Neural cell (in vitro differentiated cells): ENCODE results near the gene LUC7L3. TPM values are rescaled to one million over a fixed set of nuclear protein-coding genes. Genes with fewer than 3 reads are reported as not detected.

ENCODE experiments used
- H2AFZ ChIP-seq: fragments of 200-600, 300-800 bp; sonication (generic), shearing (Covaris generic); 2 replicates; pipeline ENCODE4 v1.6.0; 2014; ENCODE audit warnings: low read depth, mild to moderate bottlenecking, antibody characterized with exemption, low read length, moderate library complexity
- H3F3A ChIP-seq: fragments of 200-600 bp; shearing (Covaris generic); 2 replicates; pipeline ENCODE4 v1.6.1; 2016; ENCODE audit warnings: mild to moderate bottlenecking, moderate library complexity, mixed read lengths, antibody characterized with exemption, low read length; ENCODE audit not compliant: insufficient read depth, poor library complexity, severe bottlenecking
- H3K27ac ChIP-seq: fragments of 200-600, 300-800 bp; sonication (generic), shearing (Covaris generic); 2 replicates; pipeline ENCODE4 v1.5.1; 2014; ENCODE audit warnings: mild to moderate bottlenecking, low read length, moderate library complexity
- H3K27me3 ChIP-seq: fragments of 300-800, 200-600 bp; sonication (generic), shearing (Covaris generic); 2 replicates; pipeline ENCODE4 v1.6.0; 2014; ENCODE audit warnings: mild to moderate bottlenecking, low read depth, low read length, moderate library complexity; ENCODE audit not compliant: insufficient read depth
- H3K36me3 ChIP-seq: fragments of 300-800, 200-600 bp; sonication (generic), shearing (Covaris generic); 2 replicates; pipeline ENCODE4 v1.5.1; 2014; ENCODE audit warnings: mild to moderate bottlenecking, antibody characterized with exemption, low read length, moderate library complexity; ENCODE audit not compliant: insufficient read depth
- H3K4me2 ChIP-seq: fragments of 300-800, 200-600 bp; sonication (generic), shearing (Covaris generic); 2 replicates; pipeline ENCODE4 v1.6.0; 2014; ENCODE audit warnings: mild to moderate bottlenecking, low read length
- H3K4me3 ChIP-seq: fragments of 300-800, 200-600 bp; sonication (generic), shearing (Covaris generic); 2 replicates; pipeline ENCODE4 v1.5.1; 2014; ENCODE audit warnings: mild to moderate bottlenecking, low read length, moderate library complexity
- H3K79me2 ChIP-seq: fragments of 200-600 bp; shearing (Covaris generic); replicated peaks from 2 replicates; pipeline ENCODE4 v1.6.0; 2014; ENCODE audit warnings: mild to moderate bottlenecking, low read length, moderate library complexity; ENCODE audit not compliant: insufficient read depth
- H3K9ac ChIP-seq: fragments of 300-800, 200-600 bp; sonication (generic), shearing (Covaris generic); 2 replicates; pipeline ENCODE4 v1.6.1; 2016; ENCODE audit warnings: mild to moderate bottlenecking, low read length, mixed read lengths
- H3K9me2 ChIP-seq: fragments of 200-600 bp; shearing (Covaris generic); 2 replicates; pipeline ENCODE4 v1.6.1; 2016; ENCODE audit warnings: mild to moderate bottlenecking, low read length, mixed read lengths; ENCODE audit not compliant: insufficient read depth
- H3K9me3 ChIP-seq: fragments of 200-600, 300-800 bp; sonication (generic), shearing (Covaris generic); 2 replicates; pipeline ENCODE4 v1.6.1; 2016; ENCODE audit warnings: mild to moderate bottlenecking, mixed run types, low read length, moderate library complexity, mixed read lengths
- H4K20me1 ChIP-seq: fragments of 200-600 bp; shearing (Covaris generic); 2 replicates; pipeline ENCODE4 v1.6.1; 2016; ENCODE audit warnings: mild to moderate bottlenecking, mixed run types; ENCODE audit not compliant: insufficient read depth
- EP300 ChIP-seq: fragments of 450-650 bp; conservative IDR thresholded peaks from 2 replicates; pipeline ENCODE4 v1.6.1; 2014; ENCODE audit warnings: antibody characterized with exemption, mild to moderate bottlenecking, moderate library complexity; ENCODE audit not compliant: poor library complexity, severe bottlenecking
- EZH2 ChIP-seq: fragments of 200-600, 300-800 bp; shearing (Covaris generic), sonication (generic); IDR thresholded peaks from 2 replicates; pipeline ENCODE4 v1.6.1; 2014; ENCODE audit warnings: antibody characterized with exemption, low read length, borderline replicate concordance, mild to moderate bottlenecking; ENCODE audit not compliant: insufficient read depth, poor library complexity, severe bottlenecking
- MXI1 ChIP-seq: fragments of 450-650 bp; conservative IDR thresholded peaks from 2 replicates; pipeline ENCODE4 v1.6.1; 2014; ENCODE audit warnings: antibody characterized with exemption, mild to moderate bottlenecking; ENCODE audit not compliant: poor library complexity, severe bottlenecking
- POLR2AphosphoS5 ChIP-seq: IDR thresholded peaks from 2 replicates; pipeline ENCODE4 v1.6.1; 2012
- RAD21 ChIP-seq: fragments of 450-650 bp; conservative IDR thresholded peaks from 2 replicates; pipeline ENCODE4 v1.6.1; 2014; ENCODE audit warnings: antibody characterized with exemption, mild to moderate bottlenecking, moderate library complexity
- SMC3 ChIP-seq: fragments of 450-650 bp; conservative IDR thresholded peaks from 2 replicates; pipeline ENCODE4 v1.6.1; 2014; ENCODE audit warnings: antibody characterized with exemption, mild to moderate bottlenecking, moderate library complexity; ENCODE audit not compliant: poor library complexity
- TAF1 ChIP-seq: IDR thresholded peaks from 2 replicates; pipeline ENCODE4 v1.6.1; 2012; ENCODE audit warnings: low read depth
- polyA plus RNA-seq: library from polyadenylated mRNA; depleted of rRNA; stranded (reverse); fragments of >200 nt; gene quantifications from 2 replicates; pipeline ENCODE4 v1.2.3, GENCODE V29; 2014
- TF ChIP-seq, protein P1 (sequence below): fragments of 450-650 bp; IDR thresholded peaks from 2 replicates; pipeline ENCODE4 v1.5.1; 2014; ENCODE audit warnings: antibody characterized with exemption, mild to moderate bottlenecking, moderate library complexity; ENCODE audit not compliant: poor library complexity, severe bottlenecking
- TF ChIP-seq, protein P2 (sequence below): IDR thresholded peaks from 2 replicates; pipeline ENCODE4 v1.6.1; 2012; ENCODE audit warnings: borderline replicate concordance

The LUC7L3 gene
- polyA plus RNA-seq, 1 donor from 2014 or later: 677 TPM

DNA sequence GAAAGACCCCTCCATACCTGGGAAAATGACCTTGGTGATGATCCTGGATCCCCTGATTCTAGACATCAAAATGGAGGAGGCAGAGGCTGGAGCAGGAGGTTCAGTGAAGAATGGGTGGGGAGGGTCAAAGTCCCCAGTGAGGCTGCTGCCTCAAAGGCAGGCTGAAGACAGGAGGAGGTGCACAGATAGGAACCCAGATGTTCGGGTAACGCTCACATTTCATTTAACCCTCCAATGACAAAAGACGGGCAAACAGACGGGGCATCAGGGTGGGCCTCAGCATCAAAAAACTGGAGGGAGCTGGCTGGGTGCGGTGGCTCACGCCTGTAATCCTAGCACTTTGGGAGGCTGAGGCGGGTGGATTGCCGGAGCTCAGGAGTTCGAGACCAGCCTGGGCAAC is 48.0 kb downstream of the LUC7L3 start, which contains the start of gene ANKRD40CL:
Gene ANKRD40CL (minus strand): TSS at position 73 of the 400 bp plus-strand sequence. CDS start 605 bp downstream, outside the sequence.
- no peaks in the 10 kb centered on the region for H3K9me2 ChIP-seq
- no peaks in the 10 kb centered on the region for H3K79me2 ChIP-seq
- no peak within 1 kb of the TSS for H3K4me2 ChIP-seq
- no peaks in the 10 kb centered on the region for H3K9me3 ChIP-seq
- no peak within 1 kb of the TSS for H3K4me3 ChIP-seq
- H4K20me1 ChIP-seq: no peaks in the 10 kb centered on the region
- no peak within 1 kb of the TSS for H3K9ac ChIP-seq
- TF ChIP-seq TAF1: no peak
- TF ChIP-seq, protein P1, sequence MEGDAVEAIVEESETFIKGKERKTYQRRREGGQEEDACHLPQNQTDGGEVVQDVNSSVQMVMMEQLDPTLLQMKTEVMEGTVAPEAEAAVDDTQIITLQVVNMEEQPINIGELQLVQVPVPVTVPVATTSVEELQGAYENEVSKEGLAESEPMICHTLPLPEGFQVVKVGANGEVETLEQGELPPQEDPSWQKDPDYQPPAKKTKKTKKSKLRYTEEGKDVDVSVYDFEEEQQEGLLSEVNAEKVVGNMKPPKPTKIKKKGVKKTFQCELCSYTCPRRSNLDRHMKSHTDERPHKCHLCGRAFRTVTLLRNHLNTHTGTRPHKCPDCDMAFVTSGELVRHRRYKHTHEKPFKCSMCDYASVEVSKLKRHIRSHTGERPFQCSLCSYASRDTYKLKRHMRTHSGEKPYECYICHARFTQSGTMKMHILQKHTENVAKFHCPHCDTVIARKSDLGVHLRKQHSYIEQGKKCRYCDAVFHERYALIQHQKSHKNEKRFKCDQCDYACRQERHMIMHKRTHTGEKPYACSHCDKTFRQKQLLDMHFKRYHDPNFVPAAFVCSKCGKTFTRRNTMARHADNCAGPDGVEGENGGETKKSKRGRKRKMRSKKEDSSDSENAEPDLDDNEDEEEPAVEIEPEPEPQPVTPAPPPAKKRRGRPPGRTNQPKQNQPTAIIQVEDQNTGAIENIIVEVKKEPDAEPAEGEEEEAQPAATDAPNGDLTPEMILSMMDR: no peak
- TF ChIP-seq POLR2AphosphoS5: no peak
- TF ChIP-seq SMC3: no peak
- TF ChIP-seq, protein P2, sequence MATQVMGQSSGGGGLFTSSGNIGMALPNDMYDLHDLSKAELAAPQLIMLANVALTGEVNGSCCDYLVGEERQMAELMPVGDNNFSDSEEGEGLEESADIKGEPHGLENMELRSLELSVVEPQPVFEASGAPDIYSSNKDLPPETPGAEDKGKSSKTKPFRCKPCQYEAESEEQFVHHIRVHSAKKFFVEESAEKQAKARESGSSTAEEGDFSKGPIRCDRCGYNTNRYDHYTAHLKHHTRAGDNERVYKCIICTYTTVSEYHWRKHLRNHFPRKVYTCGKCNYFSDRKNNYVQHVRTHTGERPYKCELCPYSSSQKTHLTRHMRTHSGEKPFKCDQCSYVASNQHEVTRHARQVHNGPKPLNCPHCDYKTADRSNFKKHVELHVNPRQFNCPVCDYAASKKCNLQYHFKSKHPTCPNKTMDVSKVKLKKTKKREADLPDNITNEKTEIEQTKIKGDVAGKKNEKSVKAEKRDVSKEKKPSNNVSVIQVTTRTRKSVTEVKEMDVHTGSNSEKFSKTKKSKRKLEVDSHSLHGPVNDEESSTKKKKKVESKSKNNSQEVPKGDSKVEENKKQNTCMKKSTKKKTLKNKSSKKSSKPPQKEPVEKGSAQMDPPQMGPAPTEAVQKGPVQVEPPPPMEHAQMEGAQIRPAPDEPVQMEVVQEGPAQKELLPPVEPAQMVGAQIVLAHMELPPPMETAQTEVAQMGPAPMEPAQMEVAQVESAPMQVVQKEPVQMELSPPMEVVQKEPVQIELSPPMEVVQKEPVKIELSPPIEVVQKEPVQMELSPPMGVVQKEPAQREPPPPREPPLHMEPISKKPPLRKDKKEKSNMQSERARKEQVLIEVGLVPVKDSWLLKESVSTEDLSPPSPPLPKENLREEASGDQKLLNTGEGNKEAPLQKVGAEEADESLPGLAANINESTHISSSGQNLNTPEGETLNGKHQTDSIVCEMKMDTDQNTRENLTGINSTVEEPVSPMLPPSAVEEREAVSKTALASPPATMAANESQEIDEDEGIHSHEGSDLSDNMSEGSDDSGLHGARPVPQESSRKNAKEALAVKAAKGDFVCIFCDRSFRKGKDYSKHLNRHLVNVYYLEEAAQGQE: no peak
- no peak for TF ChIP-seq EZH2
- no peak for TF ChIP-seq MXI1
- H2AFZ ChIP-seq: no peak within 1 kb of the TSS
- H3F3A ChIP-seq: no peaks in the 10 kb centered on the region
- no peaks in the 10 kb centered on the region for H3K27me3 ChIP-seq
- no peaks in the 10 kb centered on the region for H3K36me3 ChIP-seq
- H3K27ac ChIP-seq: no peak within 1 kb of the TSS

DNA sequence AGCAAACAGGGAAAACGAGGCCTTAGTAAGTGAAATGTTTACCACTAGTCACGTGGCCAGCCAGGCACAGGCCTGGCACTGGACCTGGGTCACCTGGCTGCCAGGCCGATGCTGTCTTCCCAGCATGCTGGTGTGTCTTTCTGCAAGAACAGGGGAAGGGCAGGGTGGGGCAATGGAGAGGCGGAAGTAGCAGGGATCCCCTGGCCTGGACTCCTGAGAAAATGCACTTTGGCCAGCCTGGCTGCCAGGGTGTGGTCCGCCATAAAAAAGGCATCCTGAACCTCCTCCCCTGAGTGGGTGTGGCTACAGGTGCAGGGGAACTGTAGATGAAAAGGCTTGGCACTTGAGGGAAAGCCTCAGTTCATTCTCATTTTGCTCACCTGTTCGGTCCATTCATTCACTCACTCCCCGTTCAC is 49.0 kb downstream of the LUC7L3 start:
- Histone ChIP-seq H3F3A (no peaks in the 10 kb centered on the region), H3K4me3 (no peak overlapping the region), H3K27ac (no peak overlapping the region), H3K9ac (no peak overlapping the region), H2AFZ (no peak overlapping the region), H3K9me2 (no peaks in the 10 kb centered on the region), H3K27me3 (no peaks in the 10 kb centered on the region), H3K36me3 (no peaks in the 10 kb centered on the region), H4K20me1 (no peaks in the 10 kb centered on the region), H3K79me2 (no peaks in the 10 kb centered on the region), H3K9me3 (no peaks in the 10 kb centered on the region), H3K4me2 (no peak overlapping the region)
- no peak for TF ChIP-seq SMC3
- no peak for TF ChIP-seq EZH2
- no peak for TF ChIP-seq RAD21
- TF ChIP-seq POLR2AphosphoS5: no peak
- TF ChIP-seq, protein P1: no peak
- TF ChIP-seq EP300: no peak
- no peak for TF ChIP-seq MXI1
- TF ChIP-seq TAF1: no peak
- TF ChIP-seq, protein P2: no peak
